GM10847 (cell line): Measurements from ENCODE around the gene ZEB1.

Source experiments
- POLR2A ChIP-seq: IDR thresholded peaks from 2 replicates; pipeline ENCODE4 v1.6.1; 2011; ENCODE audit not compliant: insufficient read length; ENCODE audit errors: extremely low read depth

ZEB1 gene

DNA sequence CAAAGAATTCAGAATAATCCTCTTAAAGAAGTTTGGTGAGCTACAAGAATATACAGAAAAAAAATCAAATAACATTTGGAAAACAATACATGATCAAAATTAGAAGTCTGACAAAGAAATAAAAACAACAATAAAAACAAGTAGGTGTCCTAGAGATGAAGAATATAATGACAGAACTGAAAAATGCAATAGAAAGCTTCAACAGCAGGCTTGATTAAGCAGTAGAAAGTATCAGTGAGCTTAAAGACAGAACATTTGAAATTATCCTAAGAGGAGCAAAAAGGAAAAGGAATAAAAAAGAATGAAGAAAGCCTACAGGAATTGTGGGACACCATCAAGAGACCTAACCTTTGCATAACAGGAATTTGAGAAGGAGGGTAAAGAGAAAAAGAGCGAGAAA is 238.8 kb downstream of the ZEB1 start:
- no peak for TF ChIP-seq POLR2A

DNA sequence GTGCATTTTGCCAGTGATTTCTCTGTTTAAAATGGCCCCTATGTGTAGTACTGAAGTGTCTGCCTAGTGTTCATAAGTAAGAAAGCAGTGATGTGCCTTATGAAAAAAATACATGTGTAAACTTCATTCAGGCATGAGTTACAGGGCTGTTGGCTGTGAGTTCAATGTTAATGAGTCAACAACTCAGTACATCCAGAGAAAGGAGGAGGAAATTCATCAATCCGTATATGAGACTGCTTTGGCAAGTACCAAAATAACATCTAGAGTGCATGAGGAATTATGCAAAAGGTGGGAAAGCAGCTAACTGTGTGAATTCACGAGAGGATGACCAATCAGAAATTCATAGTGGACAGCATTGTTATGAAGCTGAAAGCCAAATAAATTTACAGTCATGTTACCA is 255.6 kb downstream of the ZEB1 start:
- TF ChIP-seq POLR2A, result no peak

DNA sequence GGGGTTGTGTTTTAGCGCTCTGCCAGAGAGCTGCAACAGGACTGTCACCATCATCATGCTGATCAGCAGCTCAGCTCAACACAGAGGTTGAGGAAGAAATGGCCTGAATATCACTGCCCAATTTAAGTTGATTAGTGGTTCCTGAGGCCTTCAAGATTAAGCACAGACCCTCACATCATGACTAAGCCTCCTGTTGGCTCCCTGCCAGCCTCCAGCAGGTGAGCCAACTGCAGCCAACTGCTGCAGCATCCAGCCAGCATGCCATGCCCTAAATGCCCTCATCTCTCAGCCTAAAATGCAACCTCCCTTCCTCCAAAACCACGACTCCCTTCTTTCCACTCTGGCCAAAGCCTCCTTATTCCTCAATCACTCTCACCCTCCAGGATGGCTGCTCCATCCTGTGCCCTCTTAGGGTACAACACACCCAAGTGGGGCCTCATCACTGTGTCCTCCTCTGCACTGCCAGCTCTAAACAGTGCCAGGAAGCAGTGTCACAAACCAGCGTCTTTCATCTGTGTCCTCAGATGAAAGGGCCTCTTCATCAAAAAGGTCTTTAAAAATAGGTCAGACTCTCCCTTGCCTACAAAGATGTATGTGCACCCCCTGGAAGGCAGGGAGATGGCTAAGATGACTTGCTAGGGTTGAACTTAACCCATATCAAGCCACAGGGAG is 259.3 kb downstream of the ZEB1 start:
- no peak for TF ChIP-seq POLR2A

DNA sequence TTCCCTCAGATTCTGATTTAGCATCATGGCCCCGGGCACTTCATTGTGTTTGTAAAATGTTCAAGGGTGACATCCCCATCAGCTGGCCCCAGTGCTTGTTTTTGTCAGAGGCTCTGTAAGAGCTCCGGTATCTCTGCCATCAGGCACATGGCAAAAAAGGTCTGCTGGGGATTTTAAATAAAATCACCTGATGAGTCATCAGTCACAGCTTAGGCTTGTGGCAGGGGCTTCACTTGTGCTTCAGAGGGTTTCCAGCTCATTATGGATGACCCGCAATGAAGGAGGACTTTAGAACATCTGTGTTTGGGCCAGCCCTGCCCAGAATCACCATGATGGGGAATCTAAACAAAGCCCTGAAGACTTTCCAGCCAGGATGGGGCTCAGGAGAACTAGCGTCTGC is 259.9 kb downstream of the ZEB1 start:
- TF ChIP-seq POLR2A, result no peak
